T-cell (primary cell): Measurements from ENCODE around the gene ZBTB24. TPM values are rescaled to one million over a fixed set of nuclear protein-coding genes. Genes with fewer than 3 reads are reported as not detected.
A peak's percentile ranks its signal among the peaks of the same experiment; 100 is the strongest.
"Not testable (repeated sequence)": the region's sequence is repeated elsewhere in the genome, so short reads cannot be mapped to it uniquely, and the experiment has no call there.

ENCODE experiments used
- ATAC-seq, 4 experiments: fragments of 200-7000 bp in 3 of 4; fragments of 150-1000 bp in 1 of 4; cut with Tn5 transposase; replicated peaks in 1 of 4; 1 replicate in 3 of 4; 2 replicates in 1 of 4; pipeline ENCODE4 v1.10.0; 2021; ENCODE audit warnings: moderate library complexity in 3 of 4, mild to moderate bottlenecking in 2 of 4, moderate number of reproducible peaks in 1 of 4
- CTCF ChIA-PET, 2 donors: fragments of 300-600 bp; sonication (Branson Sonifier 250); formaldehyde crosslinking; loops; one replicate each; lab custom pipeline; 2022; ENCODE audit warnings: antibody characterized with exemption in 2 of 2; lab: Charles Lee
- POLR2A ChIA-PET, 2 donors: fragments of 300-600 bp; sonication (Branson Sonifier 250); formaldehyde crosslinking; loops; one replicate each; lab custom pipeline; 2022; ENCODE audit warnings: antibody characterized with exemption in 2 of 2; lab: Charles Lee
- DNase-seq, 35 experiments: peaks; one replicate each; pipeline versions ENCODE4 v3.0.0 to v3.0.0-alpha.2; 2013 to 2023
- H3K27ac ChIP-seq: one replicate; pipeline ENCODE4 v1.5.1; 2013; ENCODE audit warnings: low read length
- H3K27me3 ChIP-seq, 2 experiments: replicated peaks in 1 of 2; 1 replicate in 1 of 2; 2 replicates in 1 of 2; pipeline versions ENCODE4 v1.6.1 to v1.7.0; 2013; ENCODE audit warnings: low read length in 1 of 2, mixed read lengths in 1 of 2; ENCODE audit not compliant: control insufficient read depth in 2 of 2, insufficient read depth in 2 of 2; ENCODE audit errors: extremely low read depth in 1 of 2
- H3K36me3 ChIP-seq, 2 donors: 1 replicate in 1 of 2; 2 replicates in 1 of 2; pipeline versions ENCODE4 v1.6.1 to v1.7.0; 2013; ENCODE audit warnings: low read length in 1 of 2; ENCODE audit not compliant: control insufficient read depth in 2 of 2, insufficient read depth in 1 of 2; ENCODE audit errors: extremely low read depth in 1 of 2
- H3K4me1 ChIP-seq, 2 experiments: 1 replicate in 1 of 2; 2 replicates in 1 of 2; pipeline versions ENCODE4 v1.6.1 to v1.7.0; 2013; ENCODE audit warnings: low read length in 2 of 2, mixed read lengths in 1 of 2; ENCODE audit not compliant: insufficient read depth in 2 of 2, control insufficient read depth in 1 of 2; ENCODE audit errors: extremely low read depth in 1 of 2
- H3K4me3 ChIP-seq, 2 donors: 1 replicate in 1 of 2; 2 replicates in 1 of 2; pipeline versions ENCODE4 v1.5.1 to v1.7.0; 2013; ENCODE audit warnings: mild to moderate bottlenecking in 2 of 2, low read length in 1 of 2, moderate library complexity in 1 of 2; ENCODE audit not compliant: control insufficient read depth in 1 of 2; ENCODE audit errors: extremely low read depth in 1 of 2
- H3K9me3 ChIP-seq: 2 replicates; pipeline ENCODE4 v1.7.0; 2013
- H3K27ac Mint-ChIP-seq, 2 donors: one replicate each; pipeline ENCODE4 v1.8.0; 2020 to 2021; ENCODE audit warnings: mild to moderate bottlenecking in 2 of 2, mixed read lengths in 2 of 2
- H3K27me3 Mint-ChIP-seq, 2 donors: one replicate each; pipeline ENCODE4 v1.8.0; 2021 to 2022; ENCODE audit warnings: mixed read lengths in 2 of 2
- H3K36me3 Mint-ChIP-seq: one replicate; pipeline ENCODE4 v1.8.0; 2021; ENCODE audit warnings: mixed read lengths
- H3K4me1 Mint-ChIP-seq, 3 donors: one replicate each; pipeline ENCODE4 v1.8.0; 2020 to 2022; ENCODE audit warnings: mixed read lengths in 3 of 3, mild to moderate bottlenecking in 1 of 3
- H3K4me3 Mint-ChIP-seq, 3 donors: one replicate each; pipeline ENCODE4 v1.8.0; 2020 to 2022; ENCODE audit warnings: mild to moderate bottlenecking in 3 of 3, mixed read lengths in 3 of 3, moderate library complexity in 3 of 3
- H3K9me3 Mint-ChIP-seq, 3 donors: one replicate each; pipeline ENCODE4 v1.8.0; 2020 to 2022; ENCODE audit warnings: mixed read lengths in 3 of 3
- WGBS: methylation state at CpG from one replicate; pipeline ENCODE4 v1.1.5; 2013; ENCODE audit warnings: missing lambda C conversion rate; ENCODE audit not compliant: insufficient coverage; 5-methylcytosine and 5-hydroxymethylcytosine counted together
- total RNA-seq, 35 experiments: library from RNA in 6 of 35; stranded (reverse) in 6 of 35; fragments of 120-200 nt in 1 of 35; gene quantifications; one replicate each; pipeline versions ENCODE4 v1.2.1 to v1.2.4 and lab custom pipeline; 2013 to 2026

The ZBTB24 gene
- total RNA-seq, 5 donors from 2014 or later (not counting 1 experiment from before 2014, with no cell fraction given) = 14.1 to 21.2 (median 19.5) TPM

GRCh38 chr6:109469591-109470189 lies 13.3 kb downstream of the ZBTB24 start:
- no peak overlapping the region for H3K4me3 ChIP-seq
- Mint-ChIP-seq H3K36me3 (peaks cover 81% of the 10 kb centered on the region), H3K4me3 (no peak overlapping the region), H3K27me3 (no peaks in the 10 kb centered on the region), H3K27ac (peak overlapping the region; percentile 34 to 46), H3K4me1 (peaks cover 58 to 69% (median 61%) of the 10 kb centered on the region in 3 donors), H3K9me3 (no peaks in the 10 kb centered on the region)
- WGBS = 89% methylated on average over 4 of the region's 5 CpGs
- DNase-seq (no peak), ATAC-seq (no peak)
- peaks cover 16 to 93% of the 10 kb centered on the region in 2 donors for H3K36me3 ChIP-seq
- ChIA-PET POLR2A (interaction anchor here (0.5 to 0.9 kb wide), 2 partner anchors 10 to 15 kb away, joined by 6 to 9 read pairs; no protein-coding TSS in a partner anchor), CTCF (no interaction called here)
- H3K4me1 ChIP-seq = peaks cover 0 to 17% of the 10 kb centered on the region in 2 experiments
- no peaks in the 10 kb centered on the region for H3K9me3 ChIP-seq
- no peak overlapping the region for H3K27ac ChIP-seq
- no peaks in the 10 kb centered on the region for H3K27me3 ChIP-seq

- Mint-ChIP-seq H3K9me3 (no peaks in the 10 kb centered on the region), H3K27ac (peak overlapping the region; percentile 6 to 35), H3K4me3 (no peak overlapping the region), H3K4me1 (peaks cover 56 to 66% (median 62%) of the 10 kb centered on the region in 3 donors), H3K36me3 (peaks cover 76% of the 10 kb centered on the region), H3K27me3 (no peaks in the 10 kb centered on the region)
- H3K4me3 ChIP-seq = no peak overlapping the region
- H3K27me3 ChIP-seq = no peaks in the 10 kb centered on the region
- no peaks in the 10 kb centered on the region for H3K9me3 ChIP-seq
- H3K4me1 ChIP-seq = peaks cover 0 to 4% of the 10 kb centered on the region in 2 experiments
- CTCF ChIA-PET = no interaction called here
- DNase-seq = no peak
- no peak overlapping the region for H3K27ac ChIP-seq
- ATAC-seq = no peak
- POLR2A ChIA-PET = no interaction called here
- peaks cover 10 to 88% of the 10 kb centered on the region in 2 donors for H3K36me3 ChIP-seq
- WGBS = 96% methylated on average over 5 of the region's 6 CpGs
Observed at GRCh38 chr6:109467696-109468095, 15.3 kb downstream of the ZBTB24 start.

DNA sequence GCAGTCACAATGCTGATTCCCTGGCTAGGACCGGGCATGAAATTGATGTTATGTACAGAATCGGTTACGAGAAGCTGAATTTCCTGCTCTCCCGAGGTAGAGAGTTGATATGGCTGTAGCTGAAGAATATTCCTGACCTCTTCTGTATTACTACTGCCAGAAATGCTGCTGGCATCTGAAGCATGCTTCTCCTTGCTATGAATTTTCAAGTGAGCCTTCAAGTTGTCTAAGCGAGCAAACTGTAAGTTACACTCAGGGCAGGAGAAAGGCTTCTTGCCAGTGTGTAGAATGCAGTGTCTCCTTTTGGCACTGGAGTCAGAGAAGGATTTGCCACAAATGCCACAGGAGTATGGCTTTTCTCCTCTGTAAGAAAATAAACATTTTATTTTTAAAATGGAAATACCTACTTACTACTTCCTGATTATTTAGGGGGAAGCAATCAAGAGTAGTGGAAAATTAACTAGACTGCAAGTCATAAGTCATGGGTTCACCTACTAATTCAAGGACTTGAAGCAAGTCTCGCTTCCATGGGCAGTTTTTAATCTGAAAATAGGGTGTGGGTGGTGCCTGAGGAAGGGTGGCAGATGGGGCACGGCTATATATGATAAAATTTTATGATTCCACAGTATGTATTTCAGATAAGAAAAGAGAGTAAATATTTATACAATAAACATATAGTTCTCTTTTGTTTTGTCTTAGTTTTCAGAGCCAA lies 16.7 kb downstream of the ZBTB24 start:
- Mint-ChIP-seq H3K9me3 (no peaks in the 10 kb centered on the region), H3K4me3 (no peak overlapping the region), H3K27me3 (no peaks in the 10 kb centered on the region), H3K27ac (peak overlapping the region in 1 of 2 donors; percentile 62), H3K4me1 (peaks cover 49 to 64% (median 60%) of the 10 kb centered on the region in 3 donors), H3K36me3 (peaks cover 73% of the 10 kb centered on the region)
- 100% methylated on average over 5 of the region's 7 CpGs for WGBS
- Histone ChIP-seq H3K9me3 (no peaks in the 10 kb centered on the region), H3K27me3 (no peaks in the 10 kb centered on the region), H3K4me1 (peaks cover 0 to 4% of the 10 kb centered on the region in 2 experiments), H3K4me3 (no peak overlapping the region), H3K36me3 (peaks cover 10 to 87% of the 10 kb centered on the region in 2 donors), H3K27ac (no peak overlapping the region)
- POLR2A ChIA-PET = no interaction called here
- CTCF ChIA-PET = interaction anchor here in 1 of 2 donors (0.6 kb wide), 1 partner anchor 41 kb away, joined by 3 read pairs; no protein-coding TSS in a partner anchor
- ATAC-seq (no peak), DNase-seq (no peak)

GRCh38 chr6:109465772-109466171 lies 17.2 kb downstream of the ZBTB24 start:
- peak overlapping the region; percentile 59 to 62 for H3K27ac Mint-ChIP-seq

DNA sequence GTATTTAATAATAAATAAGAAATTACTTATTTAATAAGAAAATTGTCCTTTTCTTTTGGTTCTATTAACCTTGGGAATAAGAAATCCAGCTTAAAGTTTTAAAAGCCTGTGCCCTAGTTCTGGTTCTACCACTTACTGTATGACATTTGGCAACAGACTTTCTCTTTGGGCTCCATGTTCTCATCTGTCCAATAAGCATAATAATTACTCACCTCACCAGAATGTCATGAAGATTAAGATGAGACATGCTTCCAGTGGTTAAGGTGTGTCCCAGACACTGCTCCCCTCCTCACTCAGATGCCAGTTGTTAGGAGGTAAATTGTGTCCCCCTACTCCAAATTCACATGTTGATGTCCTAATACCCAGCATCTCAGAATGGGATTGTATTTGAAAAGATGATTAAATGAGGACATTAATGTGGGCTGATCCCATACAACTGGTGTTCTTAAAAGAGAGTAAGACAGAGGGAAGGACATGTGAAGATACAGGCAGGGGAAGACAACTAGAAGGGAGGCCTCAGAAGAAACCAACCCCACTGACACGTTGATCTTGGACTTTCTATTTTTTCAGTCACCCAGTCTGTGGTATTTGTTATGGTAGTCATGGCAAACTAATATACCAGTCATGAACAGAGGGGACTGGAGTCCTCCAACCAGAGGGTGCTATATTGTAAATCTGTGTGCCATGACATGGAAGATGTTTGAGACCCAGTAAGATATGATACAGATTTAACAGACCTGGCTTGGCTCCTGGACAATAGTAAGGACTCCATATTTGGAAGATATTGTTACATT lies 21.1 kb downstream of the ZBTB24 start:
- Histone ChIP-seq H3K27me3 (no peaks in the 10 kb centered on the region), H3K9me3 (no peaks in the 10 kb centered on the region), H3K4me3 (no peak overlapping the region), H3K27ac (no peak overlapping the region), H3K4me1 (peaks cover 13 to 27% of the 10 kb centered on the region in 2 experiments), H3K36me3 (peaks cover 3 to 49% of the 10 kb centered on the region in 2 donors)
- Mint-ChIP-seq H3K4me1 (peaks cover 51 to 70% (median 66%) of the 10 kb centered on the region in 3 donors), H3K9me3 (no peaks in the 10 kb centered on the region), H3K36me3 (peaks cover 36% of the 10 kb centered on the region), H3K4me3 (no peak overlapping the region), H3K27ac (peak overlapping the region; percentile 66 to 68), H3K27me3 (no peaks in the 10 kb centered on the region)
- CTCF ChIA-PET = interaction anchor here in 1 of 2 donors (0.5 to 0.6 kb wide), 2 partner anchors 16 to 48 kb away, joined by 3 to 4 read pairs; no protein-coding TSS in a partner anchor
- POLR2A ChIA-PET = no interaction called here
- ATAC-seq (no peak), DNase-seq (no peak)
- WGBS = no CpG with 5 or more reads among the region's 1 CpG

More at GRCh38 chr6:109465772-109466171, 17.2 kb downstream of the ZBTB24 start:
- Histone ChIP-seq H3K36me3 (peaks cover 4 to 84% of the 10 kb centered on the region in 2 donors), H3K27me3 (no peaks in the 10 kb centered on the region), H3K27ac (no peak overlapping the region), H3K4me3 (no peak overlapping the region), H3K9me3 (no peaks in the 10 kb centered on the region), H3K4me1 (peaks cover 0 to 4% of the 10 kb centered on the region in 2 experiments)
- DNase-seq (no peak), ATAC-seq (no peak)
- POLR2A ChIA-PET = no interaction called here
- 91% methylated on average over 7 of the region's 7 CpGs for WGBS
- CTCF ChIA-PET = interaction anchor here in 1 of 2 donors (0.6 kb wide), 1 partner anchor 40 kb away, joined by 3 read pairs; no protein-coding TSS in a partner anchor
- H3K9me3 Mint-ChIP-seq = no peaks in the 10 kb centered on the region
- H3K27me3 Mint-ChIP-seq = no peaks in the 10 kb centered on the region
- H3K4me1 Mint-ChIP-seq = peaks cover 44 to 62% (median 60%) of the 10 kb centered on the region in 3 donors
- H3K4me3 Mint-ChIP-seq = no peak overlapping the region
- H3K36me3 Mint-ChIP-seq = peaks cover 73% of the 10 kb centered on the region

- H3K27ac ChIP-seq, POLR2A ChIA-PET: not testable (repeated sequence)
Observed at GRCh38 chr6:109461205-109461604, 21.8 kb downstream of the ZBTB24 start.

More at GRCh38 chr6:109461205-109461604, 21.8 kb downstream of the ZBTB24 start:
- not testable (repeated sequence) for H3K9me3 ChIP-seq, H3K27me3 Mint-ChIP-seq, H3K4me3 ChIP-seq, ATAC-seq, H3K4me3 Mint-ChIP-seq, DNase-seq, H3K27me3 ChIP-seq, H3K9me3 Mint-ChIP-seq
- H3K36me3 Mint-ChIP-seq = peaks cover 35% of the 10 kb centered on the region
- Histone ChIP-seq H3K36me3 (peaks cover 3 to 42% of the 10 kb centered on the region in 2 donors), H3K4me1 (peaks cover 15 to 34% of the 10 kb centered on the region in 2 experiments)
- H3K27ac Mint-ChIP-seq = peak overlapping the region in 1 of 2 donors; percentile 68
- WGBS = no CpG with 5 or more reads among the region's 1 CpG
- CTCF ChIA-PET = interaction anchor here in 1 of 2 donors (0.5 to 1.6 kb wide), 3 partner anchors 17 to 47 kb away, joined by 3 to 6 read pairs (median 4); no protein-coding TSS in a partner anchor
- H3K4me1 Mint-ChIP-seq = peaks cover 56 to 77% (median 73%) of the 10 kb centered on the region in 3 donors
